ENCODE data around the gene PRKG1.

Gene PRKG1

GRCh38 chr10:52106011-52106410, 1031.7 kb downstream of the PRKG1 start:
- DNase-seq (ENCODE audit: low read depth, low spot score): no peak
- H3K4me3 ChIP-seq (ENCODE audit: low read length): no peak overlapping the region

- no peak for DNase-seq (ENCODE audit: low read depth, low spot score)
These were observed 1032.6 kb downstream of the PRKG1 start for GRCh38 chr10:52106899-52107298.

GRCh38 chr10:52108236-52108635, 1033.9 kb downstream of the PRKG1 start:
- no peak overlapping the region for H3K4me3 ChIP-seq (ENCODE audit: low read length)

More at GRCh38 chr10:52106899-52107298, 1032.6 kb downstream of the PRKG1 start:
- H3K4me3 ChIP-seq (ENCODE audit: low read length): no peak overlapping the region

GRCh38 chr10:52110576-52110975, 1036.3 kb downstream of the PRKG1 start:
- DNase-seq (ENCODE audit: low read depth, low spot score): no peak
- no peak overlapping the region for H3K4me3 ChIP-seq (ENCODE audit: low read length)

More at GRCh38 chr10:52108236-52108635, 1033.9 kb downstream of the PRKG1 start:
- DNase-seq (ENCODE audit: low read depth, low spot score): no peak

GRCh38 chr10:52111101-52111891, 1037.0 kb downstream of the PRKG1 start:
- no peak overlapping the region for H3K4me3 ChIP-seq (ENCODE audit: low read length)
- DNase-seq (ENCODE audit: low read depth, low spot score): no peak

- no peak overlapping the region for H3K4me3 ChIP-seq (ENCODE audit: low read length)
- peak; percentile 5 for DNase-seq (ENCODE audit: low read depth, low spot score)
These were observed 1041.5 kb downstream of the PRKG1 start for GRCh38 chr10:52115823-52116222.

- DNase-seq (ENCODE audit: low read depth, low spot score): no peak
- H3K4me3 ChIP-seq (ENCODE audit: low read length): no peak overlapping the region
These were observed 1045.2 kb downstream of the PRKG1 start for GRCh38 chr10:52119507-52119906.

- no peak for DNase-seq (ENCODE audit: low read depth, low spot score)
- no peak overlapping the region for H3K4me3 ChIP-seq (ENCODE audit: low read length)
These were observed 1047.4 kb downstream of the PRKG1 start for GRCh38 chr10:52121688-52122087.

GRCh38 chr10:52128056-52128683, 1053.9 kb downstream of the PRKG1 start:
- H3K4me3 ChIP-seq (ENCODE audit: low read length): no peak overlapping the region
- no peak for DNase-seq (ENCODE audit: low read depth, low spot score)

GRCh38 chr10:52129410-52130178, 1055.3 kb downstream of the PRKG1 start:
- H3K4me3 ChIP-seq (ENCODE audit: low read length): no peak overlapping the region
- DNase-seq (ENCODE audit: low read depth, low spot score): no peak

GRCh38 chr10:52135101-52135500, 1060.8 kb downstream of the PRKG1 start:
- no peak for DNase-seq (ENCODE audit: low read depth, low spot score)
- no peak overlapping the region for H3K4me3 ChIP-seq (ENCODE audit: low read length)

- no peak overlapping the region for H3K4me3 ChIP-seq (ENCODE audit: low read length)
- no peak for DNase-seq (ENCODE audit: low read depth, low spot score)
These were observed 1062.6 kb downstream of the PRKG1 start for GRCh38 chr10:52136921-52137320.

GRCh38 chr10:52143338-52143737, 1069.1 kb downstream of the PRKG1 start:
- H3K4me3 ChIP-seq (ENCODE audit: low read length): no peak overlapping the region
- no peak for DNase-seq (ENCODE audit: low read depth, low spot score)

- H3K4me3 ChIP-seq (ENCODE audit: low read length): no peak overlapping the region
- no peak for DNase-seq (ENCODE audit: low read depth, low spot score)
These were observed 1071.3 kb downstream of the PRKG1 start for GRCh38 chr10:52145636-52146035.

- no peak overlapping the region for H3K4me3 ChIP-seq (ENCODE audit: low read length)
- DNase-seq (ENCODE audit: low read depth, low spot score): no peak
These were observed 1072.5 kb downstream of the PRKG1 start for GRCh38 chr10:52146766-52147165.

- H3K4me3 ChIP-seq (ENCODE audit: low read length): no peak overlapping the region
- no peak for DNase-seq (ENCODE audit: low read depth, low spot score)
These were observed 1096.5 kb downstream of the PRKG1 start for GRCh38 chr10:52170776-52171175.

GRCh38 chr10:52172581-52172980, 1098.3 kb downstream of the PRKG1 start:
- DNase-seq (ENCODE audit: low read depth, low spot score): no peak
- H3K4me3 ChIP-seq (ENCODE audit: low read length): no peak overlapping the region

GRCh38 chr10:52185256-52185655, 1111.0 kb downstream of the PRKG1 start:
- no peak for DNase-seq (ENCODE audit: low read depth, low spot score)
- no peak overlapping the region for H3K4me3 ChIP-seq (ENCODE audit: low read length)

- DNase-seq (ENCODE audit: low read depth, low spot score): no peak
- no peak overlapping the region for H3K4me3 ChIP-seq (ENCODE audit: low read length)
These were observed 1113.4 kb downstream of the PRKG1 start for GRCh38 chr10:52187521-52188258.

Measured in Jurkat, Clone E6-1 (cell line).